ENCODE results near the gene GRAMD1C.

DNA sequence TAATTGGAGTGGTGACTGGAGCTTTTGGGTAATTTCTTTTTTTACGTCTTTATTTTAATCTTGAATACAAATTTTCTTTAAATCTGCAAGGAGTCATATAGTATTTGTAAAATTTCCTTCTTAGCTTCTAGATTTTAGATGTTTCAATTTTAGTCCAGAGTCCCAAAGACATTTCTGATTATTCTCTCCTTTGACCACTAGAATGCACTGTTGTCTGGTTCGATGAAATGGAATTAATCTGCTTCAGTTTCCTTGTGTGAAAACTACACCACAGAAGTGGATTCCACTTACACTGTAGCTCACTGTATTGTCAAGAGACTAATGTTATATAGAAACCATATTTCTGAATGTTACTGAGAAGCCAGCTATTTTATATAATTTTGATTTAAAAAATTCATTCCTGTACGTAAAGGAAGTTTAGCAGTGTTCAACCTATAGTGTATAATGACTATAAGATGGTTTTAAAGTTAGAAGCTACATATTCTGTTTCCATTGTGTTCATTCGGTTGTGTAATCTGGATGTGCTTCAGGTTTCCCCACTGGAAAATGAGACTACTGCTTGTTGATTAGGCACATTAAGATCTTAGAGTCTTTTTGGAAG lies 6.1 kb downstream of the GRAMD1C start:
- TF ChIP-seq, protein P1, sequence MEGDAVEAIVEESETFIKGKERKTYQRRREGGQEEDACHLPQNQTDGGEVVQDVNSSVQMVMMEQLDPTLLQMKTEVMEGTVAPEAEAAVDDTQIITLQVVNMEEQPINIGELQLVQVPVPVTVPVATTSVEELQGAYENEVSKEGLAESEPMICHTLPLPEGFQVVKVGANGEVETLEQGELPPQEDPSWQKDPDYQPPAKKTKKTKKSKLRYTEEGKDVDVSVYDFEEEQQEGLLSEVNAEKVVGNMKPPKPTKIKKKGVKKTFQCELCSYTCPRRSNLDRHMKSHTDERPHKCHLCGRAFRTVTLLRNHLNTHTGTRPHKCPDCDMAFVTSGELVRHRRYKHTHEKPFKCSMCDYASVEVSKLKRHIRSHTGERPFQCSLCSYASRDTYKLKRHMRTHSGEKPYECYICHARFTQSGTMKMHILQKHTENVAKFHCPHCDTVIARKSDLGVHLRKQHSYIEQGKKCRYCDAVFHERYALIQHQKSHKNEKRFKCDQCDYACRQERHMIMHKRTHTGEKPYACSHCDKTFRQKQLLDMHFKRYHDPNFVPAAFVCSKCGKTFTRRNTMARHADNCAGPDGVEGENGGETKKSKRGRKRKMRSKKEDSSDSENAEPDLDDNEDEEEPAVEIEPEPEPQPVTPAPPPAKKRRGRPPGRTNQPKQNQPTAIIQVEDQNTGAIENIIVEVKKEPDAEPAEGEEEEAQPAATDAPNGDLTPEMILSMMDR (IDR thresholded peaks at IDR 0.05): peak in 3 of 7 experiments; percentile 49 to 58 (median 52)
- TF ChIP-seq POLR2AphosphoS5 (IDR thresholded peaks at IDR 0.05) (no peak), POLR2A (IDR thresholded peaks at IDR 0.05) (no peak), EP300 (IDR thresholded peaks at IDR 0.05) (no peak)
